HepG2 (cell line): ENCODE results near the gene FAM193A. TPM values are rescaled to one million over a fixed set of nuclear protein-coding genes. Genes with fewer than 3 reads are reported as not detected.
A peak's percentile ranks its signal among the peaks of the same experiment; 100 is the strongest.

Experiments
- ATF1 ChIP-seq: IDR thresholded peaks from 2 replicates; pipeline ENCODE4 v1.6.1; 2016; ENCODE audit warnings: mild to moderate bottlenecking, control low read depth
- BCL6 ChIP-seq: IDR thresholded peaks from 2 replicates; pipeline ENCODE4 v1.6.1; 2016; ENCODE audit warnings: missing genetic modification reagents, missing compliant biosample characterization
- ERF ChIP-seq: IDR thresholded peaks from 2 replicates; pipeline ENCODE4 v1.6.1; 2018; ENCODE audit warnings: missing biosample characterization, missing genetic modification reagents
- ESRRA ChIP-seq: sonication (generic); formaldehyde crosslinking; IDR thresholded peaks from 2 replicates; pipeline ENCODE4 v1.5.1; 2020; ENCODE audit warnings: mild to moderate bottlenecking, low read depth, missing genetic modification reagents
- EZH2 ChIP-seq: conservative IDR thresholded peaks from 2 replicates; pipeline ENCODE4 v1.6.1; 2012; ENCODE audit warnings: mild to moderate bottlenecking, low read depth, low read length, moderate library complexity
- MAF1 ChIP-seq: sonication (generic); formaldehyde crosslinking; IDR thresholded peaks from 2 replicates; pipeline ENCODE4 v1.5.0; 2020; ENCODE audit warnings: missing genetic modification reagents, borderline replicate concordance
- MXD1 ChIP-seq: sonication (generic); formaldehyde crosslinking; IDR thresholded peaks from 2 replicates; pipeline ENCODE4 v1.4.0; 2020; ENCODE audit warnings: mild to moderate bottlenecking, missing genetic modification reagents
- NCOA2 ChIP-seq: sonication (generic); formaldehyde crosslinking; IDR thresholded peaks from 2 replicates; pipeline ENCODE4 v1.8.0; 2022; ENCODE audit warnings: inconsistent platforms
- NR1H2 ChIP-seq: sonication (generic); formaldehyde crosslinking; IDR thresholded peaks from 2 replicates; pipeline ENCODE4 v1.8.1; 2022; ENCODE audit warnings: low read depth, missing genetic modification reagents, borderline replicate concordance
- POLR2G ChIP-seq: fragments of 200-400 bp; formaldehyde crosslinking; IDR thresholded peaks from 2 replicates; pipeline ENCODE4 v1.6.1; 2018; ENCODE audit warnings: mild to moderate bottlenecking, low read depth, low read length, moderate library complexity
- RARG ChIP-seq: sonication (generic); formaldehyde crosslinking; IDR thresholded peaks from 2 replicates; pipeline ENCODE4 v1.4.0; 2020; ENCODE audit warnings: low read depth, mild to moderate bottlenecking, missing genetic modification reagents
- RELA ChIP-seq: sonication (generic); formaldehyde crosslinking; IDR thresholded peaks from 2 replicates; pipeline ENCODE4 v1.4.0; 2020; ENCODE audit warnings: missing genetic modification reagents
- RXRA ChIP-seq: sonication (generic); formaldehyde crosslinking; IDR thresholded peaks from 2 replicates; pipeline ENCODE4 v1.5.1; 2020; ENCODE audit warnings: missing genetic modification reagents
- TSC22D2 ChIP-seq: sonication (generic); formaldehyde crosslinking; IDR thresholded peaks from 2 replicates; pipeline ENCODE4 v1.5.1; 2020; ENCODE audit warnings: missing genetic modification reagents, mild to moderate bottlenecking, borderline replicate concordance
- XBP1 ChIP-seq: sonication (generic); formaldehyde crosslinking; IDR thresholded peaks from 2 replicates; pipeline ENCODE4 v1.5.0; 2020; ENCODE audit warnings: missing genetic modification reagents
- ZNF230 ChIP-seq: sonication (generic); formaldehyde crosslinking; IDR thresholded peaks from 2 replicates; pipeline ENCODE4 v1.4.0; 2020; ENCODE audit warnings: mild to moderate bottlenecking, missing genetic modification reagents
- ZNF275 ChIP-seq: sonication (generic); formaldehyde crosslinking; IDR thresholded peaks from 2 replicates; pipeline ENCODE4 v1.8.0; 2022; ENCODE audit warnings: missing genetic modification reagents, mild to moderate bottlenecking, inconsistent platforms, borderline replicate concordance
- ZNF382 ChIP-seq: sonication (generic); formaldehyde crosslinking; IDR thresholded peaks from 2 replicates; pipeline ENCODE4 v1.5.0; 2020; ENCODE audit warnings: missing genetic modification reagents, mild to moderate bottlenecking, borderline replicate concordance
- ZNF446 ChIP-seq: sonication (generic); formaldehyde crosslinking; IDR thresholded peaks from 2 replicates; pipeline ENCODE4 v1.5.0; 2020; ENCODE audit warnings: mild to moderate bottlenecking, missing genetic modification reagents
- ZNF7 ChIP-seq: IDR thresholded peaks from 2 replicates; pipeline ENCODE4 v1.6.1; 2016; ENCODE audit warnings: missing biosample characterization, missing genetic modification reagents
- ZNF724P ChIP-seq: sonication (generic); formaldehyde crosslinking; IDR thresholded peaks from 2 replicates; pipeline ENCODE4 v1.8.0; 2022; ENCODE audit warnings: missing genetic modification reagents, borderline replicate concordance
- ZNF850 ChIP-seq: sonication (generic); formaldehyde crosslinking; conservative IDR thresholded peaks from 2 replicates; pipeline ENCODE4 v1.9.0; 2021; ENCODE audit warnings: mild to moderate bottlenecking, missing genetic modification reagents
- polyA plus RNA-seq, 8 experiments: library from polyadenylated mRNA; depleted of rRNA in 3 of 8; stranded (reverse) in 7 of 8; unstranded in 1 of 8; fragments of >200 nt; fragmentation: Illumina TruSeq in 4 of 8; extraction: Trizol in 4 of 8; gene quantifications; 2 replicates each; pipeline versions ENCODE4 v1.2.1 to v1.2.3, GENCODE V29; 2011 to 2016; ENCODE audit warnings: low read depth in 4 of 8, missing spikeins in 1 of 8, mixed read lengths in 1 of 8; ENCODE audit not compliant: insufficient read depth in 1 of 8
- total RNA-seq, 5 experiments: library from RNA; depleted of rRNA; stranded (reverse); fragments of >200 nt; fragmentation: Illumina TruSeq; extraction: Trizol; gene quantifications; 2 replicates each; pipeline ENCODE4 v1.2.3, GENCODE V29; 2016; ENCODE audit warnings: low read depth in 1 of 5
- TF ChIP-seq, protein P1 (sequence below): sonication (generic); formaldehyde crosslinking; IDR thresholded peaks from 2 replicates; pipeline ENCODE4 v1.5.0; 2020; ENCODE audit warnings: mild to moderate bottlenecking, missing genetic modification reagents
- TF ChIP-seq, protein P2 (sequence below): sonication (generic); formaldehyde crosslinking; IDR thresholded peaks from 2 replicates; pipeline ENCODE4 v1.4.0; 2020; ENCODE audit warnings: mild to moderate bottlenecking, low read depth, missing genetic modification reagents

FAM193A gene
- total and polyA plus RNA-seq, 2 of the 13 experiments (the other 11 are each of a cell fraction or from before 2014, with no cell fraction given) = 5.7 to 8.7 TPM

DNA sequence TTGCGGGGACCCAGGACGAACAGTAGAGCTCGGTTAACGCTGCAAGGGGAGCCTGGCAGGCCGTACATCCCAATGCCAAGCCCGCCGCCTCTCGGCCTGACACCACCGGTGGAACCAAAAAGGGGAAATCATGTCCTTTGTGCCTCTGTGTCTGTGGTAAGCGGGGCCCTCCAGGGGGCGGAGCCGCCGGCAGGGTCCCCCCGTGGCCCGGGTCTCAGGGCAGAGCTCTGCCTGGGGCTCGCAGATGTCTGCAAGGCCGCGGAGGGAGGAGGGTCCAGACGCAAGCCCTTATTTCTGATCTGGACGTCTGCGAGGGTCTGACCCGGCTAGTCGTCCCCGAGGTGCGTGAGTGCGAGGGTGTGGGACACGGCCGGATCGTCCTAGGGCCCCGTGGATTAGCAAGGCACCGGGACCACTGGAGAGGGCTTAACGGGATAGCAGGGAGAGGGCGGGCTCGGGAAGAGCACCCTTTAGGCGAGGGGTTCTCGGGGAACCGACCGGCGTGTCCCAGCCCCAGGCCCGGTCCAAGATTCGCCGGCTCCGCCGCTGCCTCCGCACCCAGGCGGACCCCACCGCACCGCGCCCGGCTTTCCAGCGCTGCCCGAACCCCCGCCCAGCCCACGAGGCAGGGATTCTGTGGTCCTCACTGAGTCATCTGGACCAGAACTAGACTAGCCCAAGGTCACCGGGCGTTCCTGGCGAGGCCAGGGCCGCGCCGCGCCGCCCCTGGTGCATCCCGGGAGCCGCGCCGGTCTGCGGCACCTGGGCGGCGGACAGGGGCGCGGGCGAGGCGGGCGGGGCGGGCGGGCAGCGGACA is 863 bp upstream of the FAM193A start (continued):
- TF ChIP-seq, protein P1, sequence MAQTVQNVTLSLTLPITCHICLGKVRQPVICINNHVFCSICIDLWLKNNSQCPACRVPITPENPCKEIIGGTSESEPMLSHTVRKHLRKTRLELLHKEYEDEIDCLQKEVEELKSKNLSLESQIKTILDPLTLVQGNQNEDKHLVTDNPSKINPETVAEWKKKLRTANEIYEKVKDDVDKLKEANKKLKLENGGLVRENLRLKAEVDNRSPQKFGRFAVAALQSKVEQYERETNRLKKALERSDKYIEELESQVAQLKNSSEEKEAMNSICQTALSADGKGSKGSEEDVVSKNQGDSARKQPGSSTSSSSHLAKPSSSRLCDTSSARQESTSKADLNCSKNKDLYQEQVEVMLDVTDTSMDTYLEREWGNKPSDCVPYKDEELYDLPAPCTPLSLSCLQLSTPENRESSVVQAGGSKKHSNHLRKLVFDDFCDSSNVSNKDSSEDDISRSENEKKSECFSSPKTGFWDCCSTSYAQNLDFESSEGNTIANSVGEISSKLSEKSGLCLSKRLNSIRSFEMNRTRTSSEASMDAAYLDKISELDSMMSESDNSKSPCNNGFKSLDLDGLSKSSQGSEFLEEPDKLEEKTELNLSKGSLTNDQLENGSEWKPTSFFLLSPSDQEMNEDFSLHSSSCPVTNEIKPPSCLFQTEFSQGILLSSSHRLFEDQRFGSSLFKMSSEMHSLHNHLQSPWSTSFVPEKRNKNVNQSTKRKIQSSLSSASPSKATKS (CRISPR knock-in tag) = no peak
- TF ChIP-seq ZNF7 (CRISPR knock-in tag) (no peak), ZNF230 (CRISPR knock-in tag) (no peak), RELA (CRISPR knock-in tag) (no peak), EZH2 (no peak), ERF (CRISPR knock-in tag) (no peak), TSC22D2 (no peak), XBP1 (CRISPR knock-in tag) (no peak), POLR2G (peak; percentile 62; the same call in 1 of the 2 replicates), ESRRA (peak; percentile 78), MAF1 (CRISPR knock-in tag) (no peak), ZNF850 (no peak), ATF1 (CRISPR knock-in tag) (no peak), RARG (no peak), RXRA (CRISPR knock-in tag) (no peak; the same call in 1 of the 2 replicates), ZNF275 (no peak), MXD1 (CRISPR knock-in tag) (peak; percentile 14), BCL6 (CRISPR knock-in tag) (no peak), ZNF382 (CRISPR knock-in tag) (no peak), ZNF446 (CRISPR knock-in tag) (no peak), NR1H2 (CRISPR knock-in tag) (no peak), ZNF724P (CRISPR knock-in tag) (no peak), NCOA2 (no peak)
- TF ChIP-seq, protein P2, sequence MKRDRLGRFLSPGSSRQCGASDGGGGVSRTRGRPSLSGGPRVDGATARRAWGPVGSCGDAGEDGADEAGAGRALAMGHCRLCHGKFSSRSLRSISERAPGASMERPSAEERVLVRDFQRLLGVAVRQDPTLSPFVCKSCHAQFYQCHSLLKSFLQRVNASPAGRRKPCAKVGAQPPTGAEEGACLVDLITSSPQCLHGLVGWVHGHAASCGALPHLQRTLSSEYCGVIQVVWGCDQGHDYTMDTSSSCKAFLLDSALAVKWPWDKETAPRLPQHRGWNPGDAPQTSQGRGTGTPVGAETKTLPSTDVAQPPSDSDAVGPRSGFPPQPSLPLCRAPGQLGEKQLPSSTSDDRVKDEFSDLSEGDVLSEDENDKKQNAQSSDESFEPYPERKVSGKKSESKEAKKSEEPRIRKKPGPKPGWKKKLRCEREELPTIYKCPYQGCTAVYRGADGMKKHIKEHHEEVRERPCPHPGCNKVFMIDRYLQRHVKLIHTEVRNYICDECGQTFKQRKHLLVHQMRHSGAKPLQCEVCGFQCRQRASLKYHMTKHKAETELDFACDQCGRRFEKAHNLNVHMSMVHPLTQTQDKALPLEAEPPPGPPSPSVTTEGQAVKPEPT (CRISPR knock-in tag) = 0 out of 2 replicates have a peak, but pooled peaks have one; percentile 21
